ENCODE measurements around the gene RAMAC. TPM values are rescaled to one million over a fixed set of nuclear protein-coding genes. Genes with fewer than 3 reads are reported as not detected.
A peak's percentile ranks its signal among the peaks of the same experiment; 100 is the strongest.

RAMAC gene
- total and polyA plus RNA-seq, 9 donors: 17.2 to 25.1 (median 21.2) TPM

- Histone ChIP-seq H3K27ac (no peak overlapping the region), H3K4me3 (peak overlapping the region; percentile 31), H3K36me3 (no peaks in the 10 kb centered on the region), H3K27me3 (no peaks in the 10 kb centered on the region), H3K9me3 (no peaks in the 10 kb centered on the region), H3K4me1 (ENCODE audit: insufficient read depth) (no peaks in the 10 kb centered on the region)
- TF ChIP-seq EP300 (IDR thresholded peaks at IDR 0.05): no peak
- TF ChIP-seq POLR2A (IDR thresholded peaks at IDR 0.05): no peak
- TF ChIP-seq CTCF (IDR thresholded peaks at IDR 0.05): no peak
- WGBS, 3 donors: 51 to 58% (median 54%) methylated on average over 13 of the region's 13 CpGs
- intact Hi-C loops (cut with DNase I): no loop called here
- DNase-seq: no peak
Measured at GRCh38 chr15:82951472-82952157, 34.4 kb upstream of the RAMAC start.

- H3K36me3 ChIP-seq: no peaks in the 10 kb centered on the region
- no peaks in the 10 kb centered on the region for H3K27me3 ChIP-seq
- no peak within 1 kb of the TSS for H3K27ac ChIP-seq
- H3K9me3 ChIP-seq: no peaks in the 10 kb centered on the region
- H3K4me3 ChIP-seq: peak within 1 kb of the TSS; percentile 31
- no peak for TF ChIP-seq POLR2A (IDR thresholded peaks at IDR 0.05)
- TF ChIP-seq CTCF (IDR thresholded peaks at IDR 0.05): no peak
- no peak for TF ChIP-seq EP300 (IDR thresholded peaks at IDR 0.05)
- DNase-seq: peak in 4 of 5 donors; percentile 27 to 50 (median 40)
- H3K4me1 ChIP-seq (ENCODE audit: insufficient read depth): no peaks in the 10 kb centered on the region
- intact Hi-C loops (cut with DNase I): no loop called here
- WGBS, 3 donors: 0 to 1% (median 1%) methylated on average over 53 to 119 of the region's 119 CpGs
Measured at GRCh38 chr15:82952158-82953081, 33.6 kb upstream of the RAMAC start, which contains the start of gene HOMER2. Gene HOMER2 (minus strand): TSS chr15:82952720. CDS start chr15:82952535, 185 bp downstream.

GRCh38 chr15:82958638-82959037, 27.4 kb upstream of the RAMAC start:
- Histone ChIP-seq H3K9me3 (no peaks in the 10 kb centered on the region), H3K36me3 (no peaks in the 10 kb centered on the region), H3K27me3 (no peaks in the 10 kb centered on the region), H3K27ac (no peak overlapping the region), H3K4me1 (ENCODE audit: insufficient read depth) (no peaks in the 10 kb centered on the region), H3K4me3 (no peak overlapping the region)
- 74 to 77% (median 76%) methylated on average over 1 of the region's 1 CpG for WGBS, 3 donors
- intact Hi-C loops (cut with DNase I): no loop called here
- no peak for DNase-seq
- TF ChIP-seq POLR2A (IDR thresholded peaks at IDR 0.05) (no peak), EP300 (IDR thresholded peaks at IDR 0.05) (no peak), CTCF (IDR thresholded peaks at IDR 0.05) (no peak)

GRCh38 chr15:82959423-82959822, 26.6 kb upstream of the RAMAC start:
- no peak overlapping the region for H3K4me3 ChIP-seq
- TF ChIP-seq POLR2A (IDR thresholded peaks at IDR 0.05): no peak
- no peak for TF ChIP-seq EP300 (IDR thresholded peaks at IDR 0.05)
- TF ChIP-seq CTCF (IDR thresholded peaks at IDR 0.05): no peak
- no peaks in the 10 kb centered on the region for H3K27me3 ChIP-seq
- WGBS, 3 donors: 93 to 97% (median 95%) methylated on average over 5 of the region's 5 CpGs
- no peaks in the 10 kb centered on the region for H3K4me1 ChIP-seq (ENCODE audit: insufficient read depth)
- no peaks in the 10 kb centered on the region for H3K9me3 ChIP-seq
- DNase-seq: no peak
- H3K36me3 ChIP-seq: no peaks in the 10 kb centered on the region
- no peak overlapping the region for H3K27ac ChIP-seq
- intact Hi-C loops (cut with DNase I): no loop called here
